ENCODE measurements around the gene REL. TPM values are rescaled to one million over a fixed set of nuclear protein-coding genes. Genes with fewer than 3 reads are reported as not detected.
"Not testable (repeated sequence)": the region's sequence is repeated elsewhere in the genome, so short reads cannot be mapped to it uniquely, and the experiment has no call there.

REL gene
- total RNA-seq, 4 donors from 2014 or later: 43.8 to 70.9 (median 51.9) TPM

GRCh38 chr2:60855989-60856669, 25.2 kb upstream of the REL start:
- TF ChIP-seq CTCF (IDR thresholded peaks at IDR 0.05): no peak
- TF ChIP-seq POLR2A (IDR thresholded peaks at IDR 0.05): no peak
- TF ChIP-seq EP300 (IDR thresholded peaks at IDR 0.05): no peak
- no peak for TF ChIP-seq POLR2AphosphoS5 (IDR thresholded peaks at IDR 0.05)
- H3K27ac ChIP-seq: no peak overlapping the region
- no peak overlapping the region for H3K4me3 ChIP-seq
- DNase-seq (ENCODE audit: low spot score in 2 of 2): no peak
- peaks cover 6% of the 10 kb centered on the region for H3K4me1 ChIP-seq
- H3K27me3 ChIP-seq: no peaks in the 10 kb centered on the region
- no peaks in the 10 kb centered on the region for H3K9me3 ChIP-seq
- no peaks in the 10 kb centered on the region for H3K36me3 ChIP-seq
- 77% methylated on average over 5 of the region's 5 CpGs for WGBS

DNA sequence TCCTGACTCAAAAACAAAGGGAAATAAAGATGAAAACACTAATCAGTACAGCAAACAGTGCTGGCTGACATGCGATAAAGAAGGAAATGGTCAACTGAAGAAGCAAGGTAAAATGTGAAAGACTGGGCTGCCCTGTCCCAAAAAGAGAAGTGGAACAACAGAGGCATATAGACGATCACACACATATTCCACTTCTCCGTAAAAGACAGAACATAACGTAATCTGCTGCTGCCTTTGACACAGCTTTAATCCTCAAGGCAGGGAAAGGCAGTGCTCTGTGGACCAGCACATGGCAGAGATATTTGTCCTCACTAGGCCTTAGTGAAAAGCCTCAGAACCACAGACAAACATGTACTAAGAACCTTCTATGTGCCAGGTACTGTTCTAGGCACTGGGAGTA, 24.3 kb upstream of the REL start:
- H3K4me3 ChIP-seq: no peak overlapping the region
- H3K9me3 ChIP-seq: no peaks in the 10 kb centered on the region
- 83% methylated on average over 4 of the region's 4 CpGs for WGBS
- H3K36me3 ChIP-seq: no peaks in the 10 kb centered on the region
- H3K4me1 ChIP-seq: peaks cover 6% of the 10 kb centered on the region
- TF ChIP-seq CTCF (IDR thresholded peaks at IDR 0.05) (no peak), POLR2A (IDR thresholded peaks at IDR 0.05) (no peak), POLR2AphosphoS5 (IDR thresholded peaks at IDR 0.05) (no peak), EP300 (IDR thresholded peaks at IDR 0.05) (no peak)
- DNase-seq (ENCODE audit: low spot score in 2 of 2): no peak
- no peaks in the 10 kb centered on the region for H3K27me3 ChIP-seq
- no peak overlapping the region for H3K27ac ChIP-seq

DNA sequence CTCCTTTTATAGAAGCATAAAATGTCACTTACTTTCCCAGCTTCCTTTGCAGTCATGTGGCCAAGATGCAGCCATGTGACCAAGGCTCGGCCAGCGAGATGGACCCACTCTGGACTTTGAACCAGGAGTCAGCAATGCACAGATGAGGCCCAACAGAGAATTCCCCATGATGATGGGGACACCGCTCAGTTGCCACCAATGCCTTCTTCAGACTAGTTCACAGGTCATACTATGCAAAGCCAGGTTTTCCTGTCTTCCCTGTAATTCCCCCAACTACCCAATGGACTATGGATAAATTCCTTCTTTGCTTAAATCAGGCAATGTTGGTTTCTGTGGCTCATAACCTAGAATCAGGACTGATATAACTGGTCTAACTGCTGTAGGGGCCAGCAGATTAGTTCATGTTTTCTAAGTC, 22.5 kb upstream of the REL start:
- DNase-seq (ENCODE audit: low spot score in 2 of 2): no peak
- 100% methylated on average over 3 of the region's 3 CpGs for WGBS

GRCh38 chr2:60861736-60862135, 19.6 kb upstream of the REL start:
- Histone ChIP-seq H3K36me3 (no peaks in the 10 kb centered on the region), H3K27me3 (no peaks in the 10 kb centered on the region), H3K9me3 (no peaks in the 10 kb centered on the region), H3K27ac (no peak overlapping the region), H3K4me1 (peaks cover 6% of the 10 kb centered on the region), H3K4me3 (no peak overlapping the region)
- no peak for DNase-seq (ENCODE audit: low spot score in 2 of 2)
- TF ChIP-seq CTCF (IDR thresholded peaks at IDR 0.05): no peak
- no peak for TF ChIP-seq POLR2AphosphoS5 (IDR thresholded peaks at IDR 0.05)
- no peak for TF ChIP-seq EP300 (IDR thresholded peaks at IDR 0.05)
- TF ChIP-seq POLR2A (IDR thresholded peaks at IDR 0.05): no peak
- WGBS: 70% methylated on average over 5 of the region's 5 CpGs

More for the DNA sequence above, 22.5 kb upstream of the REL start:
- Histone ChIP-seq H3K27me3 (no peaks in the 10 kb centered on the region), H3K4me3 (no peak overlapping the region), H3K4me1 (peaks cover 6% of the 10 kb centered on the region), H3K27ac (no peak overlapping the region), H3K9me3 (no peaks in the 10 kb centered on the region), H3K36me3 (no peaks in the 10 kb centered on the region)
- TF ChIP-seq CTCF (IDR thresholded peaks at IDR 0.05): no peak
- TF ChIP-seq EP300 (IDR thresholded peaks at IDR 0.05): no peak
- no peak for TF ChIP-seq POLR2AphosphoS5 (IDR thresholded peaks at IDR 0.05)
- no peak for TF ChIP-seq POLR2A (IDR thresholded peaks at IDR 0.05)

GRCh38 chr2:60862642-60863041, 18.7 kb upstream of the REL start:
- H3K27ac ChIP-seq: no peak overlapping the region
- peaks cover 6% of the 10 kb centered on the region for H3K4me1 ChIP-seq
- 100% methylated on average over 1 of the region's 1 CpG for WGBS

GRCh38 chr2:60865361-60865760, 16.0 kb upstream of the REL start:
- H3K36me3 ChIP-seq; H3K27me3 ChIP-seq; H3K27ac ChIP-seq; H3K4me3 ChIP-seq; H3K9me3 ChIP-seq; DNase-seq (ENCODE audit: low spot score in 2 of 2); H3K4me1 ChIP-seq: not testable (repeated sequence)
- 91% methylated on average over 3 of the region's 3 CpGs for WGBS

More at GRCh38 chr2:60862642-60863041, 18.7 kb upstream of the REL start:
- H3K27me3 ChIP-seq: no peaks in the 10 kb centered on the region
- H3K9me3 ChIP-seq: no peaks in the 10 kb centered on the region
- H3K36me3 ChIP-seq: no peaks in the 10 kb centered on the region
- no peak overlapping the region for H3K4me3 ChIP-seq
- DNase-seq (ENCODE audit: low spot score in 2 of 2): no peak
- TF ChIP-seq EP300 (IDR thresholded peaks at IDR 0.05) (no peak), CTCF (IDR thresholded peaks at IDR 0.05) (no peak), POLR2A (IDR thresholded peaks at IDR 0.05) (no peak), POLR2AphosphoS5 (IDR thresholded peaks at IDR 0.05) (no peak)
